Measurements from ENCODE around the gene PLCH1. TPM values are rescaled to one million over a fixed set of nuclear protein-coding genes. Genes with fewer than 3 reads are reported as not detected.
A peak's percentile ranks its signal among the peaks of the same experiment; 100 is the strongest.

PLCH1 gene
- total and polyA plus RNA-seq, 10 of the 15 experiments (the other 5 are each of a cell fraction or from before 2014, with no cell fraction given), result 0.03 to 0.22 (median 0.04) TPM; not detected in 5

DNA sequence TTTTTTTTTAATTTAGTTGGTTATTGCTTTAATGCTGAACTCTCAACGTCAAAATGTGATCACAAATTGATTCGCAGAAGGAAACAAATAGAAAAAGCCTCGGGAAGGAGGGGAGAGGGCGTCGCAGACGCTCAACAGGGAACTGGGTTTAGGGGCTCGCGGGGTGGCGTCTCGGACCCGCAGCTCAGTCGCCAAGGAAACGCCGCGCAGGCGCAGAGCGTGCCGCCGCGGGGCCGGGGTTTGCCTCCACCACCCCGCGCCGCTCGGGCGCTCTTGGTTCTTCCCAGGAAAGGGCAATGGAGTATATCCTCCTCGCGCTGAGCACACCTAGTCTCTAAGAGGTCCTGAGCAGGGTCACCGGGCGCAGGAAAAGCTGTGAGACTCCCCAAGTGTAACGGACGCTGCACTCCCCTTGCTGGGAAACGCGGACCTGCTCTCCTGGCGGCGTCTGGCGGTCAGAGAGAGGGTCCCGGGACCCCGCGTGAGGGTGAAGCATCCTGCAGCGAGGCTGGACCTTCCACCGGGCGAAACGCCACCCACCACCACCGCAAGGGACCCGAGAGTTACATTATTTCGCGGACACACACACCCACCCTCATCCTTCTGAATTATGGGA is 753 bp downstream of the PLCH1 start:
- Histone ChIP-seq H3K27ac (ENCODE audit: control insufficient read depth, insufficient read depth) (no peak overlapping the region), H4K20me1 (ENCODE audit: control insufficient read depth, insufficient read depth) (no peaks in the 10 kb centered on the region), H3K4me1 (ENCODE audit: control insufficient read depth, insufficient read depth, low read length) (no peaks in the 10 kb centered on the region), H3K4me3 (peak overlapping the region; percentile 70), H3K27me3 (replicated peaks in 1 of 2; ENCODE audit: control insufficient read depth in 2 of 2, insufficient read depth in 2 of 2, low read length in 1 of 2) (peaks cover 10 to 19% of the 10 kb centered on the region in 2 experiments), H3K9me3 (replicated peaks; ENCODE audit: control insufficient read depth, insufficient read depth, low read length) (no peaks in the 10 kb centered on the region), H3K4me2 (ENCODE audit: control insufficient read depth, insufficient read depth) (peak overlapping the region; percentile 99), H3K36me3 (ENCODE audit: control insufficient read depth in 2 of 2, insufficient read depth in 2 of 2, low read length in 1 of 2) (no peaks in the 10 kb centered on the region), H2AFZ (ENCODE audit: control insufficient read depth, low read depth, low read length) (peak overlapping the region; percentile 79), H3K9ac (ENCODE audit: control insufficient read depth, insufficient read depth, low read length) (peak overlapping the region; percentile 46), H3K79me2 (ENCODE audit: control insufficient read depth, insufficient read depth, low read length) (no peaks in the 10 kb centered on the region)
- ChIA-PET CTCF (interaction anchor here (1.2 kb wide), 1 partner anchor 42 kb away, joined by 3 read pairs; no protein-coding TSS in a partner anchor), RAD21 (ENCODE audit: unreplicated experiment) (interaction anchor here (1.2 to 1.7 kb wide), 2 partner anchors 42 to 62 kb away, joined by 3 read pairs; partner anchors contain the start of gene C3orf33), POLR2A (no interaction called here), SMC1A (ENCODE audit: uncharacterized antibody, unreplicated experiment) (interaction anchor here (1.6 kb wide), 1 partner anchor 42 kb away, joined by 3 read pairs; no protein-coding TSS in a partner anchor)
- in situ Hi-C loops (cut with MboI) (no loop called here), intact Hi-C loops (cut with micrococcal nuclease; ENCODE audit: unreplicated experiment) (no loop called here)
- TF ChIP-seq ZZZ3 (IDR thresholded peaks at IDR 0.05; ENCODE audit: control insufficient read depth, insufficient read length, low read depth), result no peak
- TF ChIP-seq BMI1 (IDR thresholded peaks at IDR 0.05; ENCODE audit: borderline replicate concordance), result peak; percentile 42; the same call in 1 of the 2 replicates
- peak; percentile 45 for TF ChIP-seq NRF1 (conservative IDR thresholded peaks at IDR 0.05; ENCODE audit: low read depth, low read length)
- no peak for TF ChIP-seq KAT2A (conservative IDR thresholded peaks at IDR 0.05; ENCODE audit: control insufficient read depth, low read depth, low read length)
- TF ChIP-seq, protein P1, sequence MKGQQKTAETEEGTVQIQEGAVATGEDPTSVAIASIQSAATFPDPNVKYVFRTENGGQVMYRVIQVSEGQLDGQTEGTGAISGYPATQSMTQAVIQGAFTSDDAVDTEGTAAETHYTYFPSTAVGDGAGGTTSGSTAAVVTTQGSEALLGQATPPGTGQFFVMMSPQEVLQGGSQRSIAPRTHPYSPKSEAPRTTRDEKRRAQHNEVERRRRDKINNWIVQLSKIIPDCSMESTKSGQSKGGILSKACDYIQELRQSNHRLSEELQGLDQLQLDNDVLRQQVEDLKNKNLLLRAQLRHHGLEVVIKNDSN (IDR thresholded peaks at IDR 0.05; ENCODE audit: borderline replicate concordance, extremely low read length, insufficient read depth, low read depth, low read length), result no peak
- ATAC-seq (peak; percentile 66), FAIRE-seq (no peak), DNase-seq (ENCODE audit: low read depth, low spot score) (no peak)
- no TSS peak for BruUV-seq (replicated peaks)
- 6% methylated on average over 48 of the region's 48 CpGs for WGBS (ENCODE audit: insufficient coverage, insufficient replicate concordance, low lambda C conversion rate, missing lambda C conversion rate)
